Activated T-helper 1 cell treated with anti-CD3 and anti-CD28 coated beads, Interleukin-2, amount 50 U/mL, for 16 hours (primary cell): ENCODE data around the gene EMILIN1.
"Not testable (repeated sequence)": the region's sequence is repeated elsewhere in the genome, so short reads cannot be mapped to it uniquely, and the experiment has no call there.

ENCODE experiments used
- DNase-seq, 2 donors: peaks; one replicate each; pipeline ENCODE4 v3.0.0-alpha.2; 2020; ENCODE audit warnings: low read depth in 1 of 2, low spot score in 1 of 2

The EMILIN1 gene

DNA sequence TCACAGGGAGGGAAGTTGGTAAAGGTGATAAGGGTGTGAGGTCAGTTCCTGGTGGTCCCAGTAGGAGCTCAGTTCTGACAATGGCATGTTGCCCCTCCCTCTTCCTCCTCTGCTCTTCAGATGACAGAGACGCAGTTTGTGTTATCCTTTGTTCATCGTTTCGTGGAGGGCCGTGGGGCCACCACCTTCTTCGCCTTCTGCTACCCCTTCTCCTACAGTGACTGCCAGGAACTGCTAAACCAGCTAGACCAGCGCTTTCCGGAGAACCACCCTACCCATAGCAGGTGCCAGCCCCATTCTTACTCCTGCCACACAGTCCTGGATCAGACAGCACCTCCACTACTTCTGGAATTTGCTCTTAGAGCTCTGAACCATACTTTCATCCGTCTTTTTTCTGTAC, 24.6 kb upstream of the EMILIN1 start:
- no peak for DNase-seq

DNA sequence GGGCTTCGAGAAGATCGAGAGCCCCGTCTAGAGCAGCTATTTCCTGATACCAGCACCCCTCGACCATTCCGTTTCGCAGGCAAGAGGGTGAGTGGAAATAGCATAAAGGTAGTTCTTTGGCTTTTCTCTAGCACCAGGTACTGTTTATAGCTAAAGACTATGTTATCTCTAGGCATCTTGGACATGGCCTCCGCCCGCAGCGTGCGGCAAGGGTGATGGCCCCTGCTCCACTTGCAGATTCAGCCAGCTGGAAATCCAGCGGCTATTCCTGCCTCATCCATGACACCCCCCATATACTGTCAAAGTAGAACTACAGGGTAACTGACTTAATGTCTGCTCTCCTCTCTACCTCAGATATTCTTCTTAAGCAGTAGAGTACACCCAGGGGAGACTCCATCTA, 23.7 kb upstream of the EMILIN1 start:
- DNase-seq: no peak

DNA sequence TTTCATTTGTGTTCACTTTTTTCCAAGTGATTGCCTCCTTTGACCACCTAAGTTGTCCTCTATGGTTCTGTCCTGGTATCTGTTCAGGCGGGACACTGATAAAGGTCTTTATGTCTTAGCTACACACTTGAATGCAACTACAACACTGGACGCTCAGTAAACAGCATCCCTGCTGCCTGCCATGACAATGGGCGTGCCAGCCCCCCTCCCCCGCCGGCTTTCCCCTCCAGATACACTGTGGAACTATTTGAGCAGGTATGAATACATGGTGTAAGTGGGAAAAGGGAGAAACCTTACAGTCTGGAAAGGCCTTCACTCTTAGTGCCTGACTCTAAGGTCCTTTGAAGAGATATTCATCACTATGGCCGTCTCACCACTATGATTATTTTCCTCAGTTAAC, 21.2 kb upstream of the EMILIN1 start:
- DNase-seq: no peak

DNA sequence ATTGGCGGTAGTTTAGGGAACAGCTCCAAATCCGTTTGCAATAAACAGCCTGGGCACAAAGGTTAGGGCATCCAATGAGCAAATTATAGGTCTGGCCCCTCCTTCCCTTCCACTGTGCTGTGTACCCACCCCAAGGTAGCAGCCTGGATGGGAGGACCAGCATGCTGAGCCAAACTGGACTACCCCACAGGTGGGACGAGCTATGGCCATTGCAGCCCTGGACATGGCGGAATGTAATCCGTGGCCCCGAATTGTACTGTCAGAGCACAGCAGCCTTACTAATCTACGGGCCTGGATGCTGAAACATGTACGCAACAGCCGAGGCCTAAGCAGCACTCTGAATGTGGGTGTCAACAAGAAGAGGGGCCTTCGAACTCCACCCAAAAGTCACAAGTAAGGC, 20.2 kb upstream of the EMILIN1 start:
- DNase-seq: no peak

DNA sequence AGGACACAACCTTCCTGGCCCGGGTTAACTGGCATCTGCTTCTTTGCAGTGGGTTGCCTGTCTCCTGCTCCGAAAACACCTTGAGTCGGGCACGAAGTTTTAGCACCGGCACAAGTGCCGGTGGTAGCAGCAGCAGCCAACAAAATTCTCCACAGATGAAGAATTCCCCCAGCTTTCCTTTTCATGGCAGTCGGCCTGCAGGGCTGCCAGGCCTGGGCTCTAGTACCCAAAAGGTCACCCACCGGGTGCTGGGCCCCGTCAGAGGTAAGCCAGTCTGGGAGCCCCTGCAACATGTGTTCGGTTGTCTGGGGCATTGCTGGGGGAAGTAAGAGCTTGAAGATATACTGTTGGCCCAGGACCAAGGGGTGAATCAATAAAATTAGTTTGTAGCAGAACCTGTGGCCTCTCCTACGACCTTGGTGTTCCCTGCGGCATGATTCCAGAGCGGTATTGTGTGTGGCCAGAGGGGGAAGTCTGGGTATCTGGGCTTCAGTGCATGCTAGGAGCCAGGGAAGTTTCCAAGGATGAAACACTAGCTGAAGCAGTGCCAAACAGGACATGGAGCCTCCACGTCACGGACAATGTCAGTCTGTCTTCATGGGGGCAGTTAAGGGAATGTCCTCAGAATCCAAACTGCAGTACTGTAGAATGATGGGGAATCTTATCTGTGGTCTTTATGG, 19.1 kb upstream of the EMILIN1 start:
- DNase-seq: no peak

DNA sequence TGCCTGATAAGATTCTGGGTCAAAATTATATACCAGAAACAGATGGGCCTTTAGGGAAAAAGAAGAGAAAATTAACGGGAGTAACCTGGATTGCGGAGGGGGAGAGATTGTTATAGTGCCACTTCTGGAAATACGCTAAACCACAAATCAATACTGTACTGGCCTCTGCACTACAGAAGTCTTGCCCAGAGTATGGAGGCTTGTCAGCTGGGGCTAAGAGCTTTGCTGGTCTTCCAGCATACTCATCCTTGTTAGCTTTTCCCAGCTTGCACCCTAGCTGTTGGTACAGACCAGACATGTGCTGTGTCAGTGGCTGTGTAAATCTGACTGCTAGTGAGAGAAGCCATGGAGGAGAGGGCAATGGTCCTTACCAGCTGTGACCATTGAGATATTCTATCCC, 18.1 kb upstream of the EMILIN1 start:
- DNase-seq: no peak

DNA sequence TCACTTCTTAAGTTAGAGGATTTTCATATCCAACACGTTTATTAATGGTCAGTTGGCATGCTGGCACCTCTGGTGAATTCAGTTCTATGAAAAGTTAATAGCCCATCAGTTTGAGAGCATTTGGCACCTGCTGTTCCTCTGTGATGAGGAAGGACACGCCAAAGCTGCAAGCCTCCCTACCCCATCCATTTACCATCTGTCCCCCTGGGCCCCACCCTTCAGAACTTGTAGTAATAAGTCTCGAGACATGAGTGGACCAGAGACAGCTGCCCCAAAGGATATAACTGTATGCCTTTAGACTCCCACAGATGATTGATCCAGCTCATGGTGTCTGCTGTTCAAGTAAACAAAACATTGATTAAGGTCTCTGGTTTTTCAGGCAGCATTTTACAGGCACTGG, 13.3 kb upstream of the EMILIN1 start:
- DNase-seq: no peak

DNA sequence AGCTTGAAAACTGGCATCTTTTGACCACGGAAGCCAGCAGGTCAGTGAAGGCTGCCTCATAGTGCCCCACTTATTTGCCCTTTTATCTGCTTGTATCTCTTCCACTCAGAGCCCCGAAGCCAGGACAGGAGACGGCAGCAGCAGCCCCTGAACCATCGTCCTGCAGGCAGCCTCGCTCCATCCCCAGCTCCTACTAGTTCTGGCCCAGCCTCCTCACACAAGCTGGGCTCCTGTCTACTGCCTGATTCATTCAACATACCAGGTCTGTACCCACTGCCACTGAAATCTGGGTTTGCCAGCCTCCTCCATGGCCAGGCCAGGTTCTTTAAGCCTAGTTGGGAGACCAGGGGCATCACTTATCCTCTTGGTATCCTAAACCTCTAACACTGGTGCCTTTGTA, 11.0 kb upstream of the EMILIN1 start:
- no peak for DNase-seq

DNA sequence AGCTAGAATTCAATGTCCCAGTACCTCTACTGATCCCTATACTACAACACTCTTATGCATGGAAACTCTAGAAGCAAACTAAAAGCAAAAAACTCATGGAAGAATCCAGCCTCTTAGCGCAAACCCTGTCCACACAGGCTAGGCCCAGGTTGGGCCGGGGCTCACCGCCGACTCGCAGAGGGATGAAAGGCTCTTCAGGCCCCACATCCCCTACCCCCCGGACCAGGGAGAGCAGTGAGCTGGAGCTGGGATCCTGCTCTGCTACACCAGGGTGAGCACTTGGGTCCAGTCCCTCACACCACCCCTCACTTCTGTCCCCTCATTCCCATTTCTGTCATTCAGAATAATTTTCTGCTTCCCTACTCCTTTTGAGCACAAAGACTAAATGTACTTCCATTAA, 9.0 kb upstream of the EMILIN1 start:
- no peak for DNase-seq

DNA sequence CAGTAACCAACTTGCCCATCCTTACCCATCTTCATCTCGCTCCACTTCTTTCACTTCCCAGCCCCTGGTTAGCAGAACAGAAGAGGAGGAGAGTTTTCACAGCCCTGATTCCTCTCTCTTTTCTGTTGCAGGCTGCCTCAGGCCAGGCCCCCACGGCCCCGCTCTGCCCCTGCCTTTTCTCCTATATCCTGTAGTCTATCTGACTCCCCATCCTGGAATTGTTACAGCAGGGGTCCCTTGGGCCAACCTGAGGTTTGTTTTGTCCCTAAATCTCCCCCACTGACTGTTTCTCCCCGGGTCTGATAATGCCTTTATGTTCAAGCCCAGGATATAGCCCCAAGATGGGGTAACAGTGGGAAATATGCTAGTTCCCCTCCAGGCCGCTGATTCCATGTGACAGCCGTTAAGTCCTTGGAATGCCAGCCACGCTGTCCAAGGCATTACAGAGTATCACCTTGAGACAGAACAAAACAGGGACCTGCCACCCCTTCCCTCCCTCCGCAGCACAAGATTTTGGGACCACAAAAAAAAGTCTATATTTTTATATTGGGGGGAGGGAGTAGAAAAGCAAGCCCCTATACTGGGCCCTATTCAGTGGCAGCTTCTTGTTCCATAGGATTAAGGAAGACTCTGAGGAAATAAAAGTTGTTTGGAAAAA, 8.3 kb upstream of the EMILIN1 start:
- DNase-seq: no peak

DNA sequence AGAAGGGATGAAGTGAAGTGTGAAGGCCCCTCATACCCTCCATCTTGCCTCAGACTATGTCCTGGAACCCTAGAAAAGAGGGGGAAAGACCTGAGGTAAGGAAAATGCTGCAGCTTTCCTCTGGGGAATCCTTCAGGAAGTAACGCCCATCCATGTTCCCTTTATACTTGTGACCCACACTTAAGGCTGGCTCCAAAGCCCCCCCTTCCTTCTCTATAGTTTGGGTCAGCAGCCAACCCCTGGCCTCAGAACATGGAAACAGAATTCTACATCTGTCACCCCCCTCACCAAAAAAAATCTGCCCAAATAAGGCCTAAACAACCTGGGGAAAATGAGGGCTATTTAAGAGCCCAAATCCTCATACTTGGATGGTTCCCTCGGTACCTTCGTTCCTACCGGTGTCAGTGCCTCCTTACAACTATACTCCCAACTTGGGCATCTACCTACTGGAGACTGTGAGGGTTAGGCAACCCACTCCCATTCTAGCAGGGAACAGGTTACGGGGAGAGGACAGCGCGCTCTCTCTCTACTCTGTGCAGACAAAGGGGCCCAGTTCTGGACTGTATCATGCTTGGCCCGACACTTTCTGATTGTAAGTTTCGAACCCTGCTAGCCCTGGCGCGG, 7.7 kb upstream of the EMILIN1 start:
- no peak for DNase-seq

DNA sequence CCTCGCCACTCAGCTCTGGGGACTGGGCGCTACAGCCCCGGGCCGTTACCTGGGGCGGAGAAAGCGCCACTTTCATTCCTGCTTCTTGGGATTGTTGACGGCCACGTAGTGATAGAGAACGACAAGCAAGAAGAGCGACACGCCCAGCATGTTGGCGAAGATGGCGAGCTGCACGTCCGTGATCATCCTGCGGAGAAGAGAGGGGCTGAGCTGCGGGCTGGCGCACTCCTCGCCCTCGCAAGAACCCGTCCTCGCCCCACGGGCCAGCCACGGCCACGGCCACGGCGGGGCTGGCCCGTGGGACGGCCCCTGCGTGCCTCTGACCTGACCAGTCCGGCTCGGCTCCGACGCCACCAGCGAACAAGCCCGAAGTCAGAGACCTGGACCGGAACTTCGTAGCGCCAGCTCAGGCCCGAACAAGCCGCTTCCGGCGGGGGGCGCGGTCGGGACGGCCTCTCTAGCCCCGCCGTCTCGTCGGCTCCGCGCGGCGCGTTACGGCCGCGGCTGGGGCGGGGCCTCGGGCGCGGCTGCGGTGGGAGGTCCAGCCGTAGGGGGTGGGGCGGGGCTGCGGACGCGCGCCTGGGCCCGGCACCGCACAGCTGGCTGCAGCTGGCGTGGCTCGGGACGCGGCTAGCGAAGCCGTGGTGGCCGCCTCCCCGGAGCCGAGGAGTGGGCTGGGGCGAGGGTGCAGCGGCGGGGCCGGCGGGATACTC, 7.0 kb upstream of the EMILIN1 start, which contains the start of gene OST4:
Gene OST4, minus strand, starts transcription at position 378 of the 713 bp plus-strand sequence.
- peak; percentile 75 to 88 for DNase-seq

DNA sequence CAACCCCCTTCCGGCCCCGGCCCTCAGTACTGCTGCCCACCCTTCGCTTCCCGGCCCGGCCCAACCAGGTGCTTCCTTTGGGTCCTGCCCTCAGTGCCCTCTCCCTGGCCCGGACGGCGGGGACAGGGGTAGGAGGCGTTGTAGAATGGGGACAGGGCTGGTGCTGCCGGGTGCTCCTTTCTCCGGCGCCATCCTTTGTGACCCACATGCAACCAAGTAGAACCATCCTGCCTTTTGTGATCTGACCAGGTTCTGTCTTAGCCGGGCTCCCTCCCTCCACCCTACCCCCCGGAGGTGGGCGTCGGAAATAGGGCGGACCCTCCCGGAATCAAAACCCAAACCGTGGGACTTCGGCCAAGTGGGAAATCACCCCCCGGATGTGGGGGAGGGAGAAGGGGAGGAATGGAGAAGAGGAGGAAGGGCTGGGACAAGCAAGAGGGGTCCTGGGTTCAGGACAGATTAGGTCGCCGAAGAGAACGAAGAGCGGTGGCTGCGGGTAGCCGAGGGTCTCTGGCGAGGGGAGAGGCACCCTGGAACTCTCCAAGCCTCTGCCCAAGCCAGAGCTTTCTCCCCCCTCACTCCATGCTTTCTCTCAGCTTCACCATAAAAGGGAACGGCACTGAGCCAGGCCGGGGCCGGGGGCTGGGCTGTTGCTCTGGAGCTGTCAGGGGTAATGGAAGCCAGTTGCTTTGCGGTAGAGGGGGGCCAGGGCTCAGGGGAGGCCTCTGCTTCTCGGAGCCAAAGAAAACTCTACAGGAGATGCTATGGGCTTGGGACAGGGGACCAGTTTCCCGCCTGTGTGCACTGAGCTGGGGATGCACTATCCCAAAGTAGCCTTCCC, 6.2 kb upstream of the EMILIN1 start:
- no peak for DNase-seq

DNA sequence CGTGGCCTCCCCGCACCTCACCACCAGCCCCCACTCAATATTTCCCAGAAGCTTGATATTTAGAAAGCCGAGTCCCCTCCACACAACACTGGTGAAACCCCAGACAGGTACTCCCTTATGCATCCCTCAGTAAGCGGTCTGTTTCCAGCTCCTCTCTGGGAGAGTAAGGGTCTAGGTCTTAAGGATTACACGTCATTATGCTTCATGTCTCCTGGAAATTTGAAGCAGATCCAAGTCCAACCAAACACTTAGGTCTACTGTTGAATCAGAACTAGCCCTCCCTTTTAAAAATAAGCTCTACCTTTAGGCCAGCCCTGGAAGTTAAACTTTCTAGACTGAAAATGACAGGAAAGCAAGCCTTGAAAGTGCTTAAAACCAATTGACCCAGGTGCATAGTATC, 5.5 kb upstream of the EMILIN1 start:
- DNase-seq: no peak

DNA sequence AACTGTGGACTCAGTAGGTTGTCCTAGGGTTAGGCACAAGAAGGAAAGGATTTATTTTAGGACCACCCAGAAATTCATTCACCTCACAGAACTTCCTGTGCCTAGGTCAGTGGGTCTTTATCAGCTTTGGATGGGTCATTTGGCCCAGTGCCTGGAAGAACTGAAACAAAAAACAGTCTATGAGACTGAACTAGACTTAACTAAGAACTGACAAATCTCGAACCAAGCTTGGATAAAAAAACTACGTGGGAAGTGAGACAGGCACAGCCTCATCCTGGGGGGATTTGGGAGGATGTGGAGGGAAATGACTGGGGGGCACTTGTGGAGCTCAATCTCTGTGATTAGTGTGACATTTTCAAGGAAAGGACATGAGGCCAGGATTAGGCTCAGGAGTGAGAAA, 4.6 kb upstream of the EMILIN1 start:
- no peak for DNase-seq

DNA sequence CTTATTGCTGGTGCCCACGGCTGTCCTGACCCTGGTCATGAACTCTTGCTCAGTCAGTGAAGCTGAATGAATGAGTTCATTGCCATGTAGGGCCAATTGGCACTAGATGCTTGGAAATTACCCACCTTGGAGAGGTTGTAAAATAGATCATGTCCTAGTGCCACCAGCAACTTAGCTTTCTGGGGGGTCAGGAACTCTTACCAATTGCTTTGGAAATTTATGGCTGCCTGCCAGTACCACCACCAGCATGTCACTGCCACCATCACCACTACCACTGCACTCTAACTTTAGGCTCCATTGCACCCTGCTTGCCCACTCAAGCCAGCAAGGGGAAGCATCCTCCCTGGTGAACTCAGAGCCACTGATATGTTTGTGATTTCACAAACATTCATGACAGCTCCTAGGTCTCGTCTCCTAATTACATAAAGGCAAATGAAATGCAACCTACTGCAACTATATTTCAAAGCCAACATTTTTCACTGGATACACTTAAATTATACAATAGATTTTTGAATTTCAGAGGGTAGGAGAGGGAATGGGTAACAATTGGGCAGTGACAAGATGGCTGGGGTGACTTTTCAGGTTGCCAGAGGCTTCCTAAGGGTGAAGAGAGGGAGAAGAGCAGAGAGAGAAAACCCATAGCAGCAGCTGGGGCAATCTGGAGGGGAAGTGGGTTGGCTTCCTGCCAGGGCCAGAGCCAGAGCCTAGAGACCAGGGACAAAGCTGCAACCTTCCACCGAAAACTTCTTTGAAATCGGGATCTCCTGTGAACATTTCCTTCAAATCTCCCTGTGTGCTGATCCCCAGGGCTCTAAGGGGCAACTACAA, 3.5 kb upstream of the EMILIN1 start:
- peak in 1 of 2 donors; percentile 34 for DNase-seq

DNA sequence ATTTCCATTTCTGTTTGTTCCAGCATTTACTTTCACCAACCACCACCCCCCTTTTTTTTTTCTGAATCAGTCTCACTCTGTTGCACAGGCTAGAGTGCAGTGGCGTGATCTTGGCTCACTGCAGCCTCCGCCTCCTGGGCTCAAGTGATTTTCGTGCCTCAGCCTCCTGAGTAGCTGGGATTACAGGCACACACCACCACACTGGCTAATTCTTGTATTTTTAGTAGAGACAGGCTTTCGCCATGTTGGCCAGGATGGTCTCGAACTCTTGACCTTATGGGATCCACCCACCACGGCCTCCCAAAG, 2.9 kb upstream of the EMILIN1 start:
- DNase-seq: not testable (repeated sequence)

DNA sequence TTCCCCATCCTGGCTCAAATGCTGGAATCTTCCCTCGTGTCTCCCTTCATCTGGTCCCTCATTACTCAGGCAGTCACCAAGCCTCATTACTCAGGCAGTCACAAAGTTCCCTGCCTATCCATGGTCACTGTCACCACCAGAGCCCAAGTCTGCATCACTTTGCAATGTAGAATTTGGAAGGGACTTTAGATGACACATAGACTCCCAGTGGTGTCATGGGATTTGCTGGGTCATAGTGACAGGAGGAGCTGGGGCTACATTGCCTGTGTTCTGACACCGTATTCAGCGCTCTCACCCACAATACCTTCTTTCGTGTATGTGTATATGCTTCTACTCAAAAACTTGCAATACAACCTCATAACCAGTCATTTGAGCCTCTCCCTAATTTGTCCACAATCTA, 2.1 kb upstream of the EMILIN1 start:
- no peak for DNase-seq

DNA sequence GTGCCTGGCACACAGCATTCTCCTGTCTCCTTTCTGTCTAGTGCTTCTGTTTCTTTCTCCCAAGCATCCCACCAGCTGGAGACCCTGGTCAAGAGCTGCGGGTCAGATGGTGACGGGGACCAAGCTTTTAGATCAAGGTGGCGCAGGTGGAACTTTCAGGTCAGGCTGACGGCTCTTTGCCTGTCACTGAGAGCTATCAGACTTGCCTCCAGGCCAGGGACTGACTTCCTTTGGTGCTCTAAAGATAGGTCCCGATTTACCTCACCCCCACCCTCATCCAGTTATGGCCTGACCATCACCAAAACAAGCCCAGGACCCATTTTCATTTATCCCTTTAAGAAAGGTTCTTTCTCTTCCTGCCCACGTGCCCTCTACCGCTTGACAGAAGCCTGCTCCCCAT, 1.2 kb upstream of the EMILIN1 start:
- DNase-seq: no peak
